Endothelial cell of umbilical vein (primary cell): ENCODE results near the gene C4orf50. TPM values are rescaled to one million over a fixed set of nuclear protein-coding genes. Genes with fewer than 3 reads are reported as not detected.

Source experiments
- BruUV-seq: library from RNA; stranded (reverse); fragments of 400-500 nt; replicated peaks from 2 replicates; lab custom pipeline; 2021; lab: Mats Ljungman, UMichigan
- CTCF ChIA-PET: fragments of 300-600, 350-600 bp; sonication (Branson Sonifier 250); formaldehyde crosslinking; loops from one replicate; lab custom pipeline; 2021; ENCODE audit warnings: antibody characterized with exemption, inconsistent platforms; lab: Charles Lee
- POLR2A ChIA-PET: fragments of 300-600, 350-600 bp; sonication (Branson Sonifier 250); formaldehyde crosslinking; loops from one replicate; lab custom pipeline; 2021; ENCODE audit warnings: antibody characterized with exemption, inconsistent platforms; lab: Charles Lee
- DNase-seq: peaks from one replicate; pipeline ENCODE4 v3.0.0-alpha.2; 2011; ENCODE audit warnings: low read depth, low spot score
- FAIRE-seq: peaks from 2 replicates; lab custom pipeline; 2011; peaks lifted over from hg19 to GRCh38; lab: Jason Lieb, UNC
- H2AFZ ChIP-seq: 2 replicates; pipeline ENCODE4 v1.6.0; 2012; ENCODE audit warnings: low read depth, low read length, control low read depth, inconsistent platforms
- H3K27ac ChIP-seq: 2 replicates; pipeline ENCODE4 v1.5.1; 2011; ENCODE audit warnings: low read depth, mild to moderate bottlenecking, control low read depth, low read length, moderate library complexity; ENCODE audit not compliant: insufficient read depth
- H3K27me3 ChIP-seq, 2 experiments: 2 replicates each; pipeline versions ENCODE4 v1.6.0 to v1.6.1; 2011; ENCODE audit warnings: low read length in 2 of 2, mixed read lengths in 1 of 2; ENCODE audit not compliant: control insufficient read depth in 2 of 2, insufficient read depth in 2 of 2
- H3K36me3 ChIP-seq, 2 experiments: 2 replicates in 1 of 2; 3 replicates in 1 of 2; pipeline ENCODE4 v1.5.1; 2011; ENCODE audit warnings: low read length in 2 of 2, mild to moderate bottlenecking in 1 of 2, moderate library complexity in 1 of 2; ENCODE audit not compliant: control insufficient read depth in 2 of 2, insufficient read depth in 2 of 2; ENCODE audit errors: extremely low read depth in 1 of 2
- H3K4me1 ChIP-seq: 3 replicates; pipeline ENCODE4 v1.5.1; 2011; ENCODE audit warnings: mild to moderate bottlenecking, low read length; ENCODE audit not compliant: control insufficient read depth, insufficient read depth; ENCODE audit errors: extremely low read depth
- H3K4me2 ChIP-seq: 2 replicates; pipeline ENCODE4 v1.6.1; 2011; ENCODE audit warnings: low read length, control low read depth, mixed read lengths; ENCODE audit not compliant: insufficient read depth
- H3K4me3 ChIP-seq, 3 experiments: fragments of 200-600 bp in 1 of 3; sonication (generic), shearing (Covaris generic) in 1 of 3; replicated peaks in 1 of 3; 2 replicates each; pipeline ENCODE4 v1.5.1; 2011 to 2016; ENCODE audit warnings: control low read depth in 3 of 3, low read length in 3 of 3, mild to moderate bottlenecking in 2 of 3, inconsistent platforms in 1 of 3, low read depth in 1 of 3, moderate library complexity in 1 of 3; ENCODE audit not compliant: insufficient read depth in 1 of 3
- H3K79me2 ChIP-seq: 2 replicates; pipeline ENCODE4 v1.6.0; 2012; ENCODE audit warnings: low read length, inconsistent platforms; ENCODE audit not compliant: control insufficient read depth, insufficient read depth
- H3K9ac ChIP-seq: replicated peaks from 2 replicates; pipeline ENCODE3; 2011; ENCODE audit warnings: low read length, control low read depth; ENCODE audit not compliant: insufficient read depth; ENCODE audit errors: extremely low read depth
- H3K9me1 ChIP-seq: replicated peaks from 3 replicates; pipeline ENCODE4 v1.6.0; 2011; ENCODE audit warnings: mild to moderate bottlenecking, low read length; ENCODE audit not compliant: control insufficient read depth, insufficient read depth; ENCODE audit errors: extremely low read depth
- H3K9me3 ChIP-seq: replicated peaks from 2 replicates; pipeline ENCODE4 v1.5.1; 2012; ENCODE audit warnings: low read length, inconsistent platforms; ENCODE audit not compliant: control insufficient read depth, insufficient read depth
- H4K20me1 ChIP-seq: replicated peaks from 2 replicates; pipeline ENCODE3; 2011; ENCODE audit warnings: mild to moderate bottlenecking, low read length; ENCODE audit not compliant: control insufficient read depth, insufficient read depth; ENCODE audit errors: extremely low read depth
- CTCF ChIP-seq, 2 donors: IDR thresholded peaks; 1 replicate in 1 of 2; 2 replicates in 1 of 2; pipeline ENCODE4 v1.5.1; 2011; ENCODE audit warnings: low read length in 2 of 2, mild to moderate bottlenecking in 2 of 2, moderate library complexity in 2 of 2, control low read depth in 1 of 2, inconsistent platforms in 1 of 2, low read depth in 1 of 2; ENCODE audit not compliant: insufficient read depth in 1 of 2; ENCODE audit errors: extremely low read depth in 1 of 2
- EZH2 ChIP-seq: IDR thresholded peaks from 2 replicates; pipeline ENCODE4 v1.6.1; 2012; ENCODE audit warnings: borderline replicate concordance, low read depth, mild to moderate bottlenecking, moderate library complexity, low read length, inconsistent platforms; ENCODE audit not compliant: severe bottlenecking
- FOS ChIP-seq: IDR thresholded peaks from 2 replicates; pipeline ENCODE4 v1.6.1; 2011; ENCODE audit warnings: mild to moderate bottlenecking, low read length, moderate library complexity, borderline replicate concordance; ENCODE audit not compliant: insufficient read depth
- GATA2 ChIP-seq: IDR thresholded peaks from 2 replicates; pipeline ENCODE4 v1.7.0; 2011; ENCODE audit warnings: low read depth, mild to moderate bottlenecking, moderate library complexity, mixed read lengths, low read length; ENCODE audit not compliant: insufficient read length, insufficient read depth
- JUN ChIP-seq: IDR thresholded peaks from 2 replicates; pipeline ENCODE4 v1.6.1; 2011; ENCODE audit warnings: borderline replicate concordance, low read depth; ENCODE audit not compliant: insufficient read length, insufficient read depth
- MAX ChIP-seq: IDR thresholded peaks from 2 replicates; pipeline ENCODE4 v1.6.1; 2011; ENCODE audit not compliant: insufficient read depth, insufficient read length
- MYC ChIP-seq: IDR thresholded peaks from one replicate; pipeline ENCODE4 v1.6.1; 2011; ENCODE audit warnings: mild to moderate bottlenecking, low read depth, low read length
- POLR2A ChIP-seq: IDR thresholded peaks from 2 replicates; pipeline ENCODE4 v1.6.1; 2012; ENCODE audit warnings: low read depth, mild to moderate bottlenecking, control low read depth, low read length
- POLR2AphosphoS5 ChIP-seq: IDR thresholded peaks from 2 replicates; pipeline ENCODE4 v1.6.1; 2012; ENCODE audit warnings: low read depth, mild to moderate bottlenecking, control low read depth, low read length, moderate library complexity; ENCODE audit not compliant: insufficient read depth
- dilution Hi-C: fragments of 300-500 bp; cut with MboI; formaldehyde crosslinking; loops from one replicate; pipeline ENCODE4 v1.15.0; 2019; ENCODE audit warnings: low sequenced_read_pairs; ENCODE audit not compliant: extremely low pct_ligation_motif_present
- intact Hi-C: fragments of 100-400 bp; cut with micrococcal nuclease; formaldehyde crosslinking; loops from one replicate; pipeline ENCODE4 v1.10.0; 2022
- polyA plus RNA-seq, 4 experiments: library from polyadenylated mRNA; depleted of rRNA in 3 of 4; stranded (reverse) in 3 of 4; unstranded in 1 of 4; fragments of >200 nt; gene quantifications; 2 replicates each; pipeline versions ENCODE4 v1.2.1 to v1.2.3, GENCODE V29; 2011 to 2012; ENCODE audit warnings: missing spikeins in 1 of 4
- total RNA-seq: library from RNA; stranded (reverse); gene quantifications from 2 replicates; pipeline ENCODE4 v1.2.3, GENCODE V29; 2021

C4orf50 gene
- total and polyA plus RNA-seq, 2 donors (not counting 3 experiments of a cell fraction or from before 2014, with no cell fraction given) = not detected

GRCh38 chr4:5867866-5868265 is 150.4 kb downstream of the C4orf50 start:
- H3K36me3 ChIP-seq = no peaks in the 10 kb centered on the region
- ChIA-PET CTCF (no interaction called here), POLR2A (no interaction called here)
- no peak overlapping the region for H3K9ac ChIP-seq
- H4K20me1 ChIP-seq = no peaks in the 10 kb centered on the region
- no TSS peak for BruUV-seq
- intact Hi-C loops = no loop called here
- TF ChIP-seq MAX (no peak), POLR2AphosphoS5 (no peak), CTCF (IDR thresholded peaks at IDR 0.05; ENCODE audit: extremely low read depth in 1 of 2, insufficient read depth in 1 of 2, low read depth in 1 of 2, low read length in 2 of 2) (no peak), POLR2A (no peak), FOS (no peak), MYC (no peak), GATA2 (no peak), JUN (no peak), EZH2 (no peak)
- H3K9me1 ChIP-seq = no peaks in the 10 kb centered on the region
- dilution Hi-C loops = no loop called here
- no peaks in the 10 kb centered on the region for H3K27me3 ChIP-seq
- DNase-seq (no peak), FAIRE-seq (no peak)
- H3K4me1 ChIP-seq = no peaks in the 10 kb centered on the region
- H3K4me3 ChIP-seq = no peak overlapping the region
- H3K79me2 ChIP-seq = no peaks in the 10 kb centered on the region
- H3K9me3 ChIP-seq = no peaks in the 10 kb centered on the region
- no peak overlapping the region for H2AFZ ChIP-seq
- H3K27ac ChIP-seq = no peak overlapping the region
- H3K4me2 ChIP-seq = no peak overlapping the region
